Activated gamma-delta T cell (primary cell): ENCODE data around the gene IL17D.

ENCODE experiments used
- DNase-seq: peaks from one replicate; lab custom pipeline; 2025; lab: John Stamatoyannopoulos, UW

Gene IL17D

GRCh38 chr13:20691616-20692015, 11.9 kb upstream of the IL17D start:
- DNase-seq, result no peak

DNA sequence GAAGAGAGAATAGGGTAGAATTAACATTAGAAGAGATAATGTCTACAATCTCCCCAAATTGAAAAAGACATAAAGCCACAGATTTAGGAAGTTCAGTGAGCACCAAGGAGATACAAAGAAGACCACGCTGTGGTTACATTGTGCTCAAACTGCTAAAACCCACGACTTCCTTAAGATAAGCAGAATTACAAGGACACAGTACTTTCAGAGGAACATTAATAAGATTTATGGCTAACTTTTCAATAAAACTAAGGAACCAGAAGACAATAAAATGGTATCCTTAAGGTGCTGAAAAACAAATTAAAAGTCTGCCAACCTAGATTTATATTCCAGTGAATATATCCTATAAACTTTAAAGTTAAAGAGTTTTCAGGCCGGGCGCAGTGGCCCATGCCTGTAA, 7.4 kb upstream of the IL17D start:
- no peak for DNase-seq

GRCh38 chr13:20699715-20700114, 3.8 kb upstream of the IL17D start:
- DNase-seq, result no peak

- no peak for DNase-seq
These were observed 3.2 kb upstream of the IL17D start for GRCh38 chr13:20700288-20700687.

GRCh38 chr13:20701461-20701860, 2.0 kb upstream of the IL17D start:
- DNase-seq, result no peak

DNA sequence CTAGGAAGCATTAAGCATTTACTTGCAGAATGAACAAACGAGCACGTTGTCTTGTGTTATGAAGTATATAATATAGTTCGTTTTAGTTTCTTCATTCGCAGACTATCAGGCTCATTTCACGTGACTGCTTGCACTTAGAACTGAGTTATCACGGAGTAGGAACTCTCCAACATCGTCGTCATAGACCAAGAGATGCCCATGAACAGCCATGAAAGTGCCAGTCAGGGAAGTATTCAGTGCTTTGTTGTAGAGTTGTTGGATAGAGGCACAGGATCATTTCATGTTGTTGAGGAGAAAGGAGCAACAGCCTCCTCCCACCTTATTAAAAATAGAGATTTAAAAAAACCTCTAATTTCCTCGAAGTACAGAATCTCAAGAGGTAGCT, 977 bp upstream of the IL17D start:
- no peak for DNase-seq

- peak; percentile 63 for DNase-seq
These were observed 420 bp downstream of the IL17D start for GRCh38 chr13:20703780-20704458.

GRCh38 chr13:20704459-20705069, 1.1 kb downstream of the IL17D start:
- no peak for DNase-seq

DNA sequence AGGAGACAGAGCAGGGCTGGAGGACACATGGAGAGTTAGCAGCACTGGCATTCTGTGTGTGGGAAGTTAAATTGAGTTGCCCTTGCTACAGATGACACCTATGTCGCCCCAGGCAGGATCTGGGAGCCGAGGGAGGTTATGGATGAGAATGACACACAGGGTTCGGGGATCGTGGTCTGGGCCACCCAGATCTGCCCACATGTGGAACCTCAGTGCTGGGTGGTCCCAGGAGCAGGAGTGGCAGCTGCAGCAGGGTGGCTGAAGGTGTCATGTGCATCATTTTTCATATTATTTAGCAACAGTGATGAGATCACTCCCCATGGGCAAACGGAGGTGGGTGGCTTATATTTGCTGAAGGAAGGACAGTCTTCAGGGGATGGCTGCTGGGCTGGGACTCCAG, 3.2 kb downstream of the IL17D start:
- DNase-seq, result no peak

DNA sequence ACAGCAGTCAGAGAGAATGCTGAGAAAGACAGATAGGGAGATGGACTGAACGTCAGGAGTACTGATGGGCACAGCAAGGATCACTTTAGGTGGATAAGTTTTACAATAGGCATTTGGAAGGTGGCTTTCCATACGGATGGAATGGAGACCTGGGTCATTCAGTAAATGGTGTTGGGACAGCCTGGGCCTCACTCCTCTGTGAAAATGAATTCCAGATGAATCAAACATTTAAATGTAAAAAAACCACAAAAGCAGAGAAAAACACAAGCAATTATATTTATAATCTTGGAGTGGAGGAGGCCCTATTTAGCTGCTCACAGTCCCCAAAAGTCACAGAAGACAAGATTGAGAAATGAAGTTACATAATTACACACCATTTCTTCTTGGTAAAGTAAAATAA, 4.7 kb downstream of the IL17D start:
- no peak for DNase-seq

- no peak for DNase-seq
These were observed 5.9 kb downstream of the IL17D start for GRCh38 chr13:20709369-20709768.

- DNase-seq, result no peak
These were observed 6.3 kb downstream of the IL17D start for GRCh38 chr13:20709782-20710181.

DNA sequence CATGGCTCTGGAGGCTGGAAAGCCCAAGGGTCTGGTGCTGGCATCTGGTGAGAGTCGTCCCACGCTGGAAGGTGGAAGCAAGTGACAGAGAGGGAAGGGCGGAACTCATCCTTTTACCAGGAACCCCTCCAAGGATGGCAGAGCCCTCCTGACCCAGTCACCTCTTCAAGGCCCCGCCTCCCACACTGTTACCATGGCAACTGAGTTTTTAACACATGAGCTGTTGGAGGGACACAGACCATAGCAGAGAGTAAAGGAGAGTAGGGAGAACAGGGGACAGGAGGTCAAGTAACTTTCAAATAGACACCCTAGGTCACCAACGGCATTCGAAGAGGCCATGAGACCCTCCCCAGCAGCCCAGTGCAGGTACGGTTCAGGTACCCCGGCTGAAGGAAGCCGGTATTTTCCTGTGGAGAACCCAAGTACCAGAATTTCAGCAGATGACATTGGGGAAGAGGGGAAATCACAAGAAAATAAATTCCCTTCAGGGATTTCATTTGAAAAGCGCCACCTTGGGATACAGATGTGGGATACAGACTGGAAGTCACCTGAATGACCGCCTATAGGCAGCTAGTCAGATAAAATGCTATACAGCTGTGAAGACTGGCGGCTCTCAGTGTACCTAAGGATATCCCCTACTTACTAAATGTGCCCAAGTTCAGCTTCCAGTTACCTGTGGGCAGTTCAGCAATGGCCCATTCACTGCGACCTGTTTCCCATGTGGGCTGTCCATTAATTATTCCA, 8.0 kb downstream of the IL17D start:
- DNase-seq, result no peak

DNA sequence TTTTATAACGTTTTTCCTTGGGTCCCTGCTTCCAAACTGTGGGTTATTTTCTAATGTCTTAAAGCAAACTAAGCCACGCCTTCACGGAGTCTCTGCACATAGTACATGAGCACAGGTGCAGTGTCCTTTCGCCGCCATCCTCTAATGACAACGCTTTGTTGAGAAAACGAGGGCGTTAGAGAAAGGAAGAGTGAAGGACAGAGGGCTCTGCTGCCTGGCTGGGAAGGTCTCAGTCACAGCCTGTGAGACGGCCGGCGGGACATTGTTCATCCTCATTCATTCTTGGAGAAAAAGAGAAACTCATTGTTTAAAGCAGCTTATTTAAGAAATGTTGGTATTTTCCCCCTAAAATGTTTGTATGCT, 9.5 kb downstream of the IL17D start:
- DNase-seq, result no peak

GRCh38 chr13:20713751-20714150, 10.3 kb downstream of the IL17D start:
- DNase-seq, result no peak

DNA sequence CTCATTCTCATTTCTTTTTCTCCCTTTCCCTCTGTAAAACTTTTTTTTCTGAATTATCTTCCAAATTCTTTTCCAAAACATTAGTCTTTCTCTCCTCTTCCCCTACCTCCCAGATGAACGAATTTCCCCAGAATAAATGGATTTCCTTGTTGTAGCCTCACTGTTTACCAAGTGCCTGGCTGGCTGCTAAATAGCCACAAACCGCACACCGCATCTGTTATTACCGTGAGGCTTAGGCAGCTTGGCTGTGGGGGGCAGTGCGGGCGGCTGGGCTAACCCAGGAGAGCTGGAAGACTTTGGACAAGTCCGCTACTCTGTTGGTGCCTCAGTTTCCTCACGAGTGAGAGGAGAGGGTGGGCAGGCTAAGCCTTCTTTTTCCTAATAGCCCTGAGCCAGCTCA, 10.7 kb downstream of the IL17D start:
- DNase-seq, result no peak

- no peak for DNase-seq
These were observed 11.2 kb downstream of the IL17D start for GRCh38 chr13:20714563-20715329.

DNA sequence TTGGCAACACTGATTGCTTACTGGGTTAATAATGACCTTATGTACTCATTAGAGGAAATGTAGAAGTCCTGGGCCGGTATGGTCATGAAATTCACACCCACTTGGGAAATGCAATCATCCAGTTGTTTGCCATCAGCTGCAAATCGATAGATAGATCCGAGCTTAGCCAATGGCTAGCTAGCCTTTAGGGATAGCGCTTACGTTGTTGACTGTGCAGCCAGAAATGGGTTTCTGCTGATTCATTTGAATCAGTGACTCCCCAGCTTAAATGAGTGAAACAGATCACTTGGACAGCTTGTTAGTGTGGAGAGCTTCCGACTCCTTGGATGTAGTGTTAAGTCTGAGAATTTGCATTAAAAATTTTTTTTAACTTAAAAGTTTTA, 11.8 kb downstream of the IL17D start:
- no peak for DNase-seq

- no peak for DNase-seq
These were observed 13.5 kb downstream of the IL17D start for GRCh38 chr13:20716951-20717350.

- DNase-seq, result no peak
These were observed 14.4 kb downstream of the IL17D start for GRCh38 chr13:20717581-20718542.

GRCh38 chr13:20718958-20719566, 15.6 kb downstream of the IL17D start:
- DNase-seq, result no peak
